Keratinocyte (primary cell): ENCODE measurements around the gene MYORG. TPM values are rescaled to one million over a fixed set of nuclear protein-coding genes. Genes with fewer than 3 reads are reported as not detected.

Experiments used
- DNase-seq: peaks from one replicate; pipeline ENCODE4 v3.0.0-alpha.2; 2011; ENCODE audit warnings: low read depth, missing footprints, low spot score
- FAIRE-seq: peaks from 2 replicates; lab custom pipeline; 2011; peaks lifted over from hg19 to GRCh38; lab: Jason Lieb, UNC
- H2AFZ ChIP-seq: 2 replicates; pipeline ENCODE4 v1.6.0; 2012; ENCODE audit warnings: low read length, control low read depth, inconsistent platforms; ENCODE audit not compliant: control insufficient read depth
- H3K27ac ChIP-seq: 2 replicates; pipeline ENCODE4 v1.5.1; 2011; ENCODE audit warnings: low read length; ENCODE audit not compliant: control insufficient read depth, insufficient read depth
- H3K27me3 ChIP-seq: 3 replicates; pipeline ENCODE4 v1.6.0; 2011; ENCODE audit warnings: low read length; ENCODE audit not compliant: control insufficient read depth, insufficient read depth; ENCODE audit errors: extremely low read depth
- H3K36me3 ChIP-seq, 2 experiments: 2 replicates in 1 of 2; 3 replicates in 1 of 2; pipeline ENCODE4 v1.5.1; 2011; ENCODE audit warnings: low read length in 2 of 2, mild to moderate bottlenecking in 1 of 2; ENCODE audit not compliant: control insufficient read depth in 2 of 2, insufficient read depth in 2 of 2; ENCODE audit errors: extremely low read depth in 1 of 2
- H3K4me1 ChIP-seq: 3 replicates; pipeline ENCODE4 v1.5.1; 2011; ENCODE audit warnings: low read length; ENCODE audit not compliant: control insufficient read depth, insufficient read depth; ENCODE audit errors: extremely low read depth
- H3K4me2 ChIP-seq: 3 replicates; pipeline ENCODE4 v1.6.0; 2011; ENCODE audit warnings: low read depth, low read length; ENCODE audit not compliant: control insufficient read depth, insufficient read depth; ENCODE audit errors: extremely low read depth
- H3K4me3 ChIP-seq, 3 experiments: fragments of 200-600 bp in 1 of 3; sonication (generic) in 1 of 3; 2 replicates in 2 of 3; 3 replicates in 1 of 3; pipeline ENCODE4 v1.5.1; 2011 to 2016; ENCODE audit warnings: low read length in 3 of 3, mild to moderate bottlenecking in 3 of 3, control low read depth in 2 of 3, inconsistent platforms in 1 of 3, low read depth in 1 of 3, mixed read lengths in 1 of 3, mixed run types in 1 of 3, moderate library complexity in 1 of 3; ENCODE audit not compliant: control insufficient read depth in 2 of 3, insufficient read depth in 2 of 3; ENCODE audit errors: extremely low read depth in 1 of 3
- H3K79me2 ChIP-seq: 2 replicates; pipeline ENCODE4 v1.6.0; 2012; ENCODE audit warnings: low read length; ENCODE audit not compliant: control insufficient read depth, insufficient read depth
- H3K9ac ChIP-seq: 3 replicates; pipeline ENCODE4 v1.6.0; 2011; ENCODE audit warnings: low read length; ENCODE audit not compliant: control insufficient read depth, insufficient read depth; ENCODE audit errors: extremely low read depth
- H3K9me1 ChIP-seq: 3 replicates; pipeline ENCODE4 v1.6.0; 2011; ENCODE audit warnings: low read length; ENCODE audit not compliant: control insufficient read depth, insufficient read depth; ENCODE audit errors: extremely low read depth
- H3K9me3 ChIP-seq: 2 replicates; pipeline ENCODE4 v1.5.1; 2012; ENCODE audit warnings: low read depth, low read length; ENCODE audit not compliant: control insufficient read depth
- H4K20me1 ChIP-seq: 3 replicates; pipeline ENCODE4 v1.6.0; 2011; ENCODE audit warnings: low read length; ENCODE audit not compliant: control insufficient read depth, insufficient read depth; ENCODE audit errors: extremely low read depth
- EZH2 ChIP-seq: IDR thresholded peaks from one replicate; pipeline ENCODE4 v1.6.1; 2012; ENCODE audit warnings: inconsistent platforms, mild to moderate bottlenecking, low read length, moderate library complexity
- dilution Hi-C: fragments of 300-500 bp; cut with MboI; formaldehyde crosslinking; loops from one replicate; pipeline ENCODE4 v1.7.0; 2020; ENCODE audit warnings: low sequenced_read_pairs; ENCODE audit not compliant: extremely low pct_ligation_motif_present
- polyA plus RNA-seq, 5 experiments: library from polyadenylated mRNA; depleted of rRNA in 3 of 5; stranded (reverse) in 3 of 5; stranded (forward) in 1 of 5; unstranded in 1 of 5; fragments of >200 nt; gene quantifications; 1 replicate in 1 of 5; 2 replicates in 3 of 5; 3 replicates in 1 of 5; pipeline versions ENCODE4 v1.2.1 to v1.2.3, GENCODE V29; 2011 to 2012; ENCODE audit warnings: missing spikeins in 2 of 5, low read depth in 1 of 5, low replicate concordance in 1 of 5
- TF ChIP-seq, protein P1 (sequence below), 3 experiments: IDR thresholded peaks in 1 of 3; conservative IDR thresholded peaks in 1 of 3; optimal IDR thresholded peaks in 1 of 3; 2 replicates in 2 of 3; 3 replicates in 1 of 3; pipeline versions ENCODE3 to v1.5.1; 2011; ENCODE audit warnings: low read length in 3 of 3, mild to moderate bottlenecking in 3 of 3, moderate library complexity in 2 of 3, control low read depth in 1 of 3, inconsistent platforms in 1 of 3; ENCODE audit not compliant: insufficient read depth in 2 of 3; ENCODE audit errors: extremely low read depth in 1 of 3

Gene MYORG
- polyA plus RNA-seq, 1 donor (not counting 4 experiments of a cell fraction or from before 2014, with no cell fraction given) = 3.1 TPM

DNA sequence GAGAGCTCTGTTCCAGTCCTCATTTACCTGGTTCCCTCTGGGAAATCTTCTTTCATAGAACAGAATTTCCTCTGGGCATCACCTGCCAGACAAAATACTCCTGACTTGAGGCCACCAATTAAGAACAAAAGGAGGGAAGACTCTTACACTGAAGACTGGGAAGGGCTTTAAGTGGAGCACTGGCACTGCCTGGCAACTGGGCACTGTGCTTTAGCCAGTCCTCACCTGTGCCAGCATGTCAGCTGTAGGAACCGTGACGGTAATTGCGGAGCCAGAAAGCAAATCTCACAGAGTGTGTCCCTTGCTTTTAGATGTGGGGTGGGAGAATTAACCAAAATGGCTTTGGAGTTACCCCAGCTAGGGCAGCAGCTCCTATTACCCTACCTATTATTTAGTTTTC is 41.0 kb upstream of the MYORG start:
- H3K27me3 ChIP-seq = no peaks in the 10 kb centered on the region
- no peak overlapping the region for H3K9ac ChIP-seq
- H3K79me2 ChIP-seq = no peaks in the 10 kb centered on the region
- H3K36me3 ChIP-seq = no peaks in the 10 kb centered on the region
- H3K4me2 ChIP-seq = no peak overlapping the region
- H3K9me3 ChIP-seq = no peaks in the 10 kb centered on the region
- FAIRE-seq = no peak
- H3K4me1 ChIP-seq = peaks cover 6% of the 10 kb centered on the region
- H3K9me1 ChIP-seq = no peaks in the 10 kb centered on the region
- dilution Hi-C loops = no loop called here
- H2AFZ ChIP-seq = no peak overlapping the region
- no peak overlapping the region for H3K4me3 ChIP-seq
- no peaks in the 10 kb centered on the region for H4K20me1 ChIP-seq
- H3K27ac ChIP-seq = no peak overlapping the region
- no peak for TF ChIP-seq EZH2
- TF ChIP-seq, protein P1, sequence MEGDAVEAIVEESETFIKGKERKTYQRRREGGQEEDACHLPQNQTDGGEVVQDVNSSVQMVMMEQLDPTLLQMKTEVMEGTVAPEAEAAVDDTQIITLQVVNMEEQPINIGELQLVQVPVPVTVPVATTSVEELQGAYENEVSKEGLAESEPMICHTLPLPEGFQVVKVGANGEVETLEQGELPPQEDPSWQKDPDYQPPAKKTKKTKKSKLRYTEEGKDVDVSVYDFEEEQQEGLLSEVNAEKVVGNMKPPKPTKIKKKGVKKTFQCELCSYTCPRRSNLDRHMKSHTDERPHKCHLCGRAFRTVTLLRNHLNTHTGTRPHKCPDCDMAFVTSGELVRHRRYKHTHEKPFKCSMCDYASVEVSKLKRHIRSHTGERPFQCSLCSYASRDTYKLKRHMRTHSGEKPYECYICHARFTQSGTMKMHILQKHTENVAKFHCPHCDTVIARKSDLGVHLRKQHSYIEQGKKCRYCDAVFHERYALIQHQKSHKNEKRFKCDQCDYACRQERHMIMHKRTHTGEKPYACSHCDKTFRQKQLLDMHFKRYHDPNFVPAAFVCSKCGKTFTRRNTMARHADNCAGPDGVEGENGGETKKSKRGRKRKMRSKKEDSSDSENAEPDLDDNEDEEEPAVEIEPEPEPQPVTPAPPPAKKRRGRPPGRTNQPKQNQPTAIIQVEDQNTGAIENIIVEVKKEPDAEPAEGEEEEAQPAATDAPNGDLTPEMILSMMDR (optimal IDR thresholded peaks at IDR 0.05 in 1 of 3, IDR thresholded peaks at IDR 0.05 in 1 of 3, conservative IDR thresholded peaks at IDR 0.05 in 1 of 3; ENCODE audit: extremely low read depth in 1 of 3, insufficient read depth in 2 of 3, low read length in 3 of 3) = no peak
- DNase-seq = no peak

DNA sequence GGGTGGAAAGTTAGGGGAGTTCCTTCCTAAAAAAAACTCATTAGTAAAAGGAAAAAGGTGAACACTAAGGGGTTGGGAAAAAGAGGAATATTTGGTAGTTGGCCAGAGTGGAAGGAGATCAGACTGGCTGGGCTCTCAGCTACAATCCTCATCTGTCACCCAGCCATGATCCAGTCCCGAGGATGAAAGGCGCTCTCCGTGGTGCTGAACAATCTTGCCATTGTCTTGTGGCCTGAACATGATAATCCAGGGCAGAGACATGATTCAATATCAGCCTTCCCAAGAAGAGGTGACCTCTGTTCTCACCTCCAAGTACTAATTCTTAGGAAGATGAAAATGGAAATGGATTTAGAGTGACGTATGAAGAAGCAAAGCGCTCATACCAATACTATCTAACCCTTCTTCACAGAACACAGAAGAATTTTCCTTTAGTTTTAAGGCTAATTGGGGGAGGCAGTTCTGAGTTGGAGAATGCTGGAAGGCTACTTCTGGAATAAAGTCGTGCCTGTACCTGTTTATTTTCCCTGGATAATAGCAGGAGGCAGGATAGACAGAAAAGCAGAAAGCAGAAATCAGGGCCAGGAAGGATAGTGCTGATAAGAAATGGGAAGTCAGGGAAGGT is 36.6 kb upstream of the MYORG start:
- H3K9me1 ChIP-seq = no peaks in the 10 kb centered on the region
- no peak overlapping the region for H3K4me3 ChIP-seq
- peaks cover 0 to 3% of the 10 kb centered on the region in 2 experiments for H3K36me3 ChIP-seq
- no peak overlapping the region for H3K27ac ChIP-seq
- peak; percentile 87 for FAIRE-seq
- TF ChIP-seq, protein P1 (optimal IDR thresholded peaks at IDR 0.05 in 1 of 3, IDR thresholded peaks at IDR 0.05 in 1 of 3, conservative IDR thresholded peaks at IDR 0.05 in 1 of 3; ENCODE audit: extremely low read depth in 1 of 3, insufficient read depth in 2 of 3, low read length in 3 of 3) = no peak
- no peak for TF ChIP-seq EZH2
- no peak overlapping the region for H2AFZ ChIP-seq
- H3K4me2 ChIP-seq = no peak overlapping the region
- no peaks in the 10 kb centered on the region for H4K20me1 ChIP-seq
- H3K4me1 ChIP-seq = no peaks in the 10 kb centered on the region
- H3K9me3 ChIP-seq = no peaks in the 10 kb centered on the region
- dilution Hi-C loops = no loop called here
- H3K9ac ChIP-seq = no peak overlapping the region
- H3K27me3 ChIP-seq = no peaks in the 10 kb centered on the region
- H3K79me2 ChIP-seq = no peaks in the 10 kb centered on the region
- no peak for DNase-seq
